NCI-H128 (cell line): ENCODE data around the gene ZNF609.

Source experiments
- DNase-seq: peaks from one replicate; lab custom pipeline; 2025; ENCODE audit not compliant: unreplicated experiment; lab: John Stamatoyannopoulos, UW

The ZNF609 gene

GRCh38 chr15:64712353-64712752 is 252.0 kb downstream of the ZNF609 start:
- no peak for DNase-seq

DNA sequence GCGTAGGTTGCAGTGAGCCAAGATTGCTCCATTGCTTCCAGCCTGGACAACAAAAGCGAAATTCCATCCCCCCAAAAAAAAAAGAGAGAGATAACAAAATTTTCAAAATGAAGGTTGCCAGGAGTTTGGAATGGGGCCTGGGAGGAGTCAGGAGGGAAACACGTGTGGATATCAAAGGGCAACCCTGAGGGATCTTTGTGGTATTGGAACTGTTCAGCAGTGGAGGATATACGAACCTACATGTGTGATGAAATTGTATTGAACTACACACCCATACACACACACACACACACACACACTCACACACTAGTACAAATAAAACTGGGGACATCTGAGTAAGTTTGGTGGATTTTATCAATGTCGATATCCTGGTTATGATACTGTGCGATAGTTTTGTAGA is 253.2 kb downstream of the ZNF609 start:
- DNase-seq, result no peak

DNA sequence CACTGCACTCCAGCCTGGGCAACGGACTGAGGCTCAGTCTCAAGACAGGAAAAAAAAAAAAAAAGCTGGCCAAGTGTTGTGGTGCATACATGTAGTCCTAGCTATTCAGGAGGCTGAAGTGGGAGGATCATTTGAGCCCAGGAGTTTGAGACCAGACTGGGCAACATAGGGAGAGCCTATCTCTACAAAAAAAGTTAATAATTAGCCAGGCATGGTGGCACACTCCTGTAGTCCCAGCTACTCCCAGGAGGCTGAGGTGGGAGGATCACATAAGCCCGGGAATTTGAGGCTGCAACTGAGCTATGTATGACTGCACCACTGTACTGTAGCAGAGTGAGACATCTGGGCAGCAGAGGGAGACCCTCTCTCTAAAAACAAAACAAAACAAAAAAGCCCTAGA is 256.1 kb downstream of the ZNF609 start:
- no peak for DNase-seq

DNA sequence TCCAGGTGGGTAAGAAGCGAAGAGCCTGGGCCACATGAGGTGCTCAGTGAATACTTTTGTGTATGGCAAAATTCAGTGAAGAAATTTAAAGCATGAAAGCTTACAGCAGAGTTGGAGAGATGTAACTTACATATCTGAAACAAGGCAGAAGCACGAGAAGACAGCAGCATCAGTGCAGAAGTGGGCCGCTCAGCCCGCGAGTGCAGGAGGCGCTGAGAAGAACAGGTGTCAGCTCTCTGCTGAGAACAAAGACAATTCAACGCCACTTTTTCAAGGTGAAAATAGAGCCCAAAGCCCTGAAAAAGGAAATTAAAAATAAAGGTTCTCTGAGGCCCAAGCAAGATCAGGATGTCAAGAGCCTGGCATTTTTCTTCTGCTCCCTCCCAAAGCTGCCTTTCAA is 256.8 kb downstream of the ZNF609 start:
- DNase-seq, result no peak

GRCh38 chr15:64717735-64718495 is 257.5 kb downstream of the ZNF609 start:
- DNase-seq, result no peak

DNA sequence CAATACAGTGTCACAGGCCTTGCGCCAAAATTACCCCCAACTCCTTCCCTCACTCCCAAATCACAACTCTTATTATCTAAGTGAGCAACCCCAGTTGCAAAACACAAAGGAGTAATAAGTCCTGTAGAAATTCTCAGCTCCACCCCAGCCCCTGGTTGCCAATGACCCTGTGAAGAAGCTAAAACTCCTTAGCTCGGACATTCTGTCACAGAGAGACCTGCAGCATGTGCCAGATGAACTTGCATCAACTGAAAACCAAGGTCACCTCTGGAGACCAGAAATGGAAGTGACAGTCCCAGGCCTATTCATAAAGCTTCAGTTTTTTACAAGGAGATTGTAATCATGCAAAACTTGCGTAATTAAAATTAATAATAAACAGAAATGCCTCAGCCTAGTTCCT is 259.8 kb downstream of the ZNF609 start:
- DNase-seq, result no peak

DNA sequence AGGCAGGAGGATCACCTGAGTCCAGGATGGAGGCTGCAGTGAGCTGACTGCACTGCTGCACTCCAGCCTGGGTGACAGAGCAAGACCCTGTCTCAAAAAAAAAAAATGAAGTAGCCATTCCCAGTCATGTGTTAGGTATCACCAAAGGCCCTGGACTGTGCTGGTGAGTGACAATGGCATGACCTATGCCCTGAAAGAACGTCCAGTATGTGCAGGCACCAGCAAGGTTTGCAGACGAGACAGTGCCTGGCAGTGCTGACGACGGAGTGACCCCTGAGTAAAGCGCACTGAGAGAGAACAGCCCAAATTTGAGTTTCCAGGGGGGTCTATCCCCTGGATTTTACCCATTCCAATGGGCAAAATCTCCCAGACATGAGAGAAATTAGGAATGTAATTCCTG is 269.8 kb downstream of the ZNF609 start:
- no peak for DNase-seq

DNA sequence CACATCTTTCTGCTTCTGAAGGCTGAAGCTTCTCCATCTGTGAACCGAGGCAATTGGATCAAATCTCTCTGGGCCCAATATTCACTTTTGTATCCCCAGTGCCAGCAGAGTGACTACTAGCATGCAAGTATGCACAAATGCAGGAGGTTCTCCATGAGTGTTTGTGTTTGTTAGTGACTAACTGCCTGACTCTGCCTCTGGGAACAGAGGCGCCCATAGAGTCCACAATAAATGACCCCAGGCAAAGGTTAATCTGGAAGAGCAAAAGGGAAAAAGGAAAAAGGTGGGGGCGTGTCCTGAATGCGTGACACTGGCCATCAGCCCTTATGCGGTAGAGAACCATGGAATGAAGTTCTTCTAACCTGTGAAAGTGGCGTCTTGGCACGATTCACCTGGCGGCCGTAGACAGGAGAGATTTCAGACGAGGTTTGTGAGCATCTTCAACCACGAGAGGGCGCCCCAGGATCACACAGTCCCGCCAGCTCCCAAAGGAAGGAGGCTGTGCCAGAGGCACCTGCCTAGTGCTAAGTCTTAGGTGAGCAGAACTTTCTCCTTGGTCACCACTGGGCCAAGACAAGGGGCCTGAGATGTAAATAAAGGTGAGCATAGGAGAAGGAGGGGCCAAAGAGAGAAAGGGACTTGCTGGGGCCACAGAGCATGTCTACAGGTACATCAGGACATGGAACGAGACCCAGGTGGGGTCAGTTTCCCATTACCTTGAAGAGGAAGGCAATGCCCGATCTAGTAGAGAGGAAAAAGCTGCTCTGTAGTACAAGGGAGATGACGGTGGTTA is 270.8 kb downstream of the ZNF609 start:
- DNase-seq, result peak; percentile 58

DNA sequence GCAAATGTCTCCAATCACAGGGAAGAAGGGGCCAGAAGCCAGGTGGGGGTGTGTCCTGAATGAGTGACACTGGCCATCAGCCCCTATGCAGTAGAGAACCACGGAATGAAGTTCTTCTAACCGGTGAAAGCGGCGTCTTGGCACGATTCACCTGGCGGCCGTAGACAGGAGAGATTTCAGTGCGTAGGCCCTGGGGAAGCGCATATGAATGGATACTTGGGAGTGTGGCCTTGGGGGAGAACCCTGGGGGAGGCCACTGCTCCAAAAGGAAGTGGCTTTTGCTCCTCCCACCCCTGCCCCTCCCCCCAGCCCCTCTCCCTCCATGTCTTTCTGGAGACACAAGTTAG is 271.4 kb downstream of the ZNF609 start:
- DNase-seq, result no peak

- DNase-seq, result no peak
Measured at GRCh38 chr15:64732156-64732860, 271.9 kb downstream of the ZNF609 start.
